Measurements from ENCODE around the gene ZBTB40. TPM values are rescaled to one million over a fixed set of nuclear protein-coding genes. Genes with fewer than 3 reads are reported as not detected.

Gene ZBTB40
- total and polyA plus RNA-seq, 4 donors = 2.1 to 11.2 (median 4.6) TPM

GRCh38 chr1:22530715-22531114 is 79.1 kb downstream of the ZBTB40 start:
- Histone ChIP-seq H3K9me3 (ENCODE audit: control insufficient read depth in 4 of 4, low read length in 3 of 4) (no peaks in the 10 kb centered on the region), H3K27me3 (ENCODE audit: control insufficient read depth in 4 of 4, insufficient read depth in 4 of 4, low read length in 3 of 4) (no peaks in the 10 kb centered on the region), H3K4me3 (ENCODE audit: low read depth in 1 of 3, low read length in 3 of 3) (no peak overlapping the region), H3K9ac (ENCODE audit: low read depth in 1 of 2, low read length in 2 of 2) (no peak overlapping the region), H3K36me3 (ENCODE audit: control insufficient read depth in 4 of 4, insufficient read depth in 3 of 4, low read depth in 1 of 4, low read length in 3 of 4) (peaks cover 0 to 34% (median 13%) of the 10 kb centered on the region in 4 donors), H3K27ac (ENCODE audit: low read depth in 1 of 2, low read length in 2 of 2) (no peak overlapping the region), H3K4me1 (ENCODE audit: control insufficient read depth in 4 of 4, insufficient read depth in 4 of 4, low read length in 3 of 4) (no peaks in the 10 kb centered on the region)
- no peak for TF ChIP-seq FOXA1 (IDR thresholded peaks at IDR 0.05)
- no peak for TF ChIP-seq JUND (IDR thresholded peaks at IDR 0.05)
- TF ChIP-seq FOXA2 (IDR thresholded peaks at IDR 0.05) = no peak
- no peak for TF ChIP-seq NR2F2 (IDR thresholded peaks at IDR 0.05)
- TF ChIP-seq GABPA (IDR thresholded peaks at IDR 0.05 in 1 of 2, conservative IDR thresholded peaks at IDR 0.05 in 1 of 2) = no peak
- no peak for TF ChIP-seq SP1 (IDR thresholded peaks at IDR 0.05)
- no peak for TF ChIP-seq REST (IDR thresholded peaks at IDR 0.05)
- TF ChIP-seq EGR1 (IDR thresholded peaks at IDR 0.05; ENCODE audit: low read depth in 2 of 2) = no peak
- TF ChIP-seq CTCF (IDR thresholded peaks at IDR 0.05; ENCODE audit: low read depth, low read length, missing input control) = no peak
- TF ChIP-seq RAD21 (IDR thresholded peaks at IDR 0.05) = no peak
- TF ChIP-seq ZBTB33 (IDR thresholded peaks at IDR 0.05) = no peak
- no peak for TF ChIP-seq HNF4G (IDR thresholded peaks at IDR 0.05)
- no peak for TF ChIP-seq YY1 (IDR thresholded peaks at IDR 0.05)
- TF ChIP-seq ATF3 (IDR thresholded peaks at IDR 0.05) = no peak
- TF ChIP-seq HNF4A (conservative IDR thresholded peaks at IDR 0.05) = no peak
- no peak for TF ChIP-seq RXRA (IDR thresholded peaks at IDR 0.05)
- TF ChIP-seq MAX (IDR thresholded peaks at IDR 0.05) = no peak
- TF ChIP-seq TAF1 (conservative IDR thresholded peaks at IDR 0.05) = no peak
- no peak for DNase-seq (ENCODE audit: low spot score)
- 85% methylated on average over 3 of the region's 3 CpGs for WGBS
